GM12872 (cell line): ENCODE measurements around the gene HIPK2.

Experiments used
- CTCF ChIP-seq: IDR thresholded peaks from 3 replicates; pipeline ENCODE4 v1.5.1; 2011; ENCODE audit warnings: low read depth, mild to moderate bottlenecking, low read length, moderate library complexity; ENCODE audit not compliant: insufficient read depth

Gene HIPK2

DNA sequence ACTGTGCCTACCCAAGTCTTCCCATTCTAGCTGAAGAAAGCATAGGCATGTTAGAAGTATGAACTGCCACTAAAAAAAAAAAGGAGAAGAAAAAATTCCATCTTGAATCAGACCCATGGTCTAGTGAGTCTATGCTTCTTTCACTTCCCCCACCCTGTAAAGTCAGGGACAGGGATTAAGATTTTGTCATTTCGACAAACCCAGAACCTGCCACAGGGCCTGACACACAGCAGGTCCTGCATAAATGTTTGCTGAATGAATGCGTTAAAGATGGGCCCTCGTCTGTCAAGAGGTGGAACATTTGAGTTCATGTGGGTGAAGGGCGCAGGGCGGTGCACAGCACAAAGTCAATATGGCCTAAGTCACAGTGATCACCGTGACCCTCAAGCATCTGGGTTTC lies 4.9 kb downstream of the HIPK2 start:
- TF ChIP-seq CTCF, result no peak

DNA sequence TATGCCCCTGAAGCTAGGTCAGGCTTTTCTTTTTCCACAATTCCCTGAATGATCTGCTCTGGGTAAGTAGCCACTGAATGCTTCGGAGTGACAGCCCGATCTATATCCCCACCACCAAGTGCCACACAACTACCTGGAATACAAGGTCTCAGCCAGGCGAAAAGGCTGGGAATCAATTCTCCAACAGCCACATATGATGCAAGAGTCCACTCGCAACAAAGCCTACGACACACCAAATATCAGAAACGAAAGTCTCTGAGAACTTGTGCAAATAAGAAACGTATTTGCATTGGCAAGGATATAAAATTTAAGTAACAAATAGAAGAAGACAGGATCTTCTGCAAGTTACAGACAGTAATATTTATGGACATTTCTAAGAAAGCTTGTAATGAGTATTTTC lies 5.7 kb downstream of the HIPK2 start:
- no peak for TF ChIP-seq CTCF

DNA sequence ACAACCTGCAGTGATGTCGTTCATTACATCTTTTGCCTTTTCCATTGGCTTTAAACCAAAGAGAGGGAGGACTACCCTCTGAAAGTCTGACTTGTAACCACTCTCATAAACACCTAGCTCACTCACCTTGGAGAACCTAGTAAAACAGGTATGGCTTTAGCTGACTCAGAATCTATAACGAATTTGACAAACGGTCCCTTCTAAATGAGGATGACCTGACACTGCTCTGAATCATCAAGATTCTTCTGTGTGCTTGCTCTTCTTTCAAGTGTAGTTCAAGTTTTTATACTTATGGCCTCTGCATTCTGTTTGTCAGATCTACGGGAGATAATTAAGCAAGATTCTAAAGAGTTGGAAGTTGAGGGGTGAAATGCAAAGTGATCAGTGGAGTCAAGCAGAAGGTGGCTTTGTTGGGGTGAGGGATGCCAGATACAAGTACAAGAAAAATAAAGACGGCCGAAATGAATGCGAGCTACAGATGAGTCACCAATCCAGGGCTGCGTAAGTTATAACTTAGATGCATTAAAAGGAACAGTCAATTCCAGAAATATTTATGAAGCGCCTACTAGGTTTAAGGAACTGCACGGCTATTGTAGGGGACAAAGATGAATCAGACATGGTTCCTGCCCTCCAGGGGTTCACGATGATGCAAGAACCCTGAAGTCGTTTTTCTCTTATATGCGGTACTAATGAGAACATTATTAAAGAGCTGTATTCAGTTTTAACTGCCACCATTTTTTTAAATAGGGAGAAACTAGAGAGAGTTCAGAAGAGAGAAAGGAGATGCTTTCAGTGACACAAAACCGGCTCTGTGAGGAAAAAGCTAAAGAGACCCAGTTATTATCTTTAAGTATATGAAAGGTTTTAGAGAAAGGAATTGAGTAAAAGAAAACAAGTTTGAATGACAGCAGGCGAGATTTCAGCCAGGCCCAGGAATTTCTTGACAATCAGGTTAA lies 6.5 kb downstream of the HIPK2 start:
- no peak for TF ChIP-seq CTCF

- TF ChIP-seq CTCF, result no peak
Observed at GRCh38 chr7:139769761-139770160, 8.0 kb downstream of the HIPK2 start.

DNA sequence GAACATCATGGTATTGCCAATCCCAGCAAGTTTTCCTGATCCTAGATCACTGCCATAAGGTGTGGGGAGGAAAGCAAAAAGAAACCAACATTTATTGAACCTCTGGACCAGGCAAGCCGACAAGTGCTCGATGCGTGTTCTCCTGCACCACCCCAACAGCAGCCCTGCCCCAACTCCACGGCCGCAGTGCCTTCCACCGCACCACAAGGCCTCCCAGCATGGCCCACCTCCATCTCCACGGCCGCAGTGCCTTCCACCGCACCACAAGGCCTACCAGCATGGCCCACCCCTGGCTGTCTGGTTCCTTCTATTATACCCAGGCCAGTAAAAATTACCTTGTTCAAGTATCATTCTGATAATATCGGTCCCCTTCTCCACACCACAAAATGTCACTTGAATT lies 8.7 kb downstream of the HIPK2 start:
- TF ChIP-seq CTCF, result no peak

DNA sequence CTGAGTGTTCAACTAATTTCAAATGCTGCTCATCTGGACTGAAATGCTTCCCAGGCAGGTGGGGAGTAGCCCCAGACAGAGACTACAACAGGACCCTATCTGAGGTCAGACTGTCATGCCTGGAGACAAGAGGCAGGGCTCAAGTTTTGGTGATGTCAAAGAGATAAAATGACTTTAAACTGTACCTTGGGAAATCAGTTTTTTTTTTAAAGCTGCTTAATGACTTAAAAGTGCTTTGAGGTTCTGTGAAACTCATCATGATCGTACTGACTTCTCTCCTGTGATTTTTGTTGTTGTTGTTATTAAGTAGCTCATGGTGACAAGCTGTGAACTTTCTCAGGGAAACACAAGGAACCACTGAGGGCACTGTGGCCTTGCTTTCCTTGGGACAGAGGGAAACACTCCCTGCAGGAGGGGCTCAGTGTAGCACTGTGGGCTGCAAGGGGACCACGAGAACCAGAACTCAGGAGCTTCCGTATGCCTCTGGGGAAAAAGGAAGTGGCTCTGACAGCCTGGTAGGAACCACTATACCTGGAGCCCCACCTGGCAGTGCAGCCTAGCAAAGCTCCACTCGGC lies 9.5 kb downstream of the HIPK2 start:
- no peak for TF ChIP-seq CTCF

GRCh38 chr7:139767561-139767982 lies 10.2 kb downstream of the HIPK2 start:
- TF ChIP-seq CTCF, result no peak
